Left lung (tissue), 10 donors: ENCODE measurements around the gene SHH. TPM values are rescaled to one million over a fixed set of nuclear protein-coding genes. Genes with fewer than 3 reads are reported as not detected.

Experiments
- ATAC-seq: fragments of 200-7000 bp; cut with Tn5 transposase; one replicate; pipeline ENCODE4 v1.9.1; 2020; ENCODE audit warnings: moderate library complexity
- DNase-seq, 4 donors: peaks; one replicate each; pipeline ENCODE4 v3.0.0-alpha.2; 2013 to 2020
- H3K27ac ChIP-seq, 2 donors: fragments of 200-600 bp; sonication (generic) in 1 of 2; one replicate each; pipeline versions ENCODE4 v1.5.0 to v1.8.0; 2020 to 2021
- H3K27me3 ChIP-seq, 2 donors: fragments of 200-600 bp; sonication (generic) in 1 of 2; one replicate each; pipeline versions ENCODE4 v1.5.0 to v1.8.0; 2020 to 2021
- H3K36me3 ChIP-seq, 2 donors: fragments of 200-600 bp; sonication (generic) in 1 of 2; one replicate each; pipeline versions ENCODE4 v1.5.0 to v1.8.0; 2020 to 2021
- H3K4me1 ChIP-seq, 2 donors: fragments of 200-600 bp; one replicate each; pipeline ENCODE4 v1.8.0; 2021
- H3K4me3 ChIP-seq, 2 donors: fragments of 200-600 bp; sonication (generic) in 1 of 2; one replicate each; pipeline versions ENCODE4 v1.5.0 to v1.8.0; 2020 to 2021; ENCODE audit warnings: mild to moderate bottlenecking in 1 of 2
- H3K9me3 ChIP-seq, 2 donors: fragments of 200-600 bp; sonication (generic) in 1 of 2; one replicate each; pipeline versions ENCODE4 v1.5.0 to v1.8.0; 2020 to 2021
- intact Hi-C, 2 donors: fragments of 100-400 bp; cut with DNase I; formaldehyde crosslinking; loops; one replicate each; pipeline versions ENCODE4 v1.11.2 to v1.14.2; 2022
- polyA plus RNA-seq, 6 donors: library from polyadenylated mRNA; unstranded; fragments of 120-200 nt; gene quantifications; one replicate each; pipeline ENCODE4 v1.2.1, GENCODE V29; 2013; ENCODE audit not compliant: insufficient read length in 6 of 6
- total RNA-seq, 2 donors: library from RNA; stranded (reverse); fragmentation: NEBNext Ultra II Directional; extraction: Animal tissue kit (Norgen Biotek cat#: 25700); gene quantifications; one replicate each; pipeline ENCODE4 v1.2.1, GENCODE V29; 2021
- TF ChIP-seq, protein P1 (sequence below), 2 donors: fragments of 200-600 bp; sonication (generic) in 1 of 2; IDR thresholded peaks; one replicate each; pipeline versions ENCODE4 v1.5.0 to v1.8.0; 2021; ENCODE audit warnings: antibody characterized with exemption in 2 of 2
- donor health status: DM: no; HTN: yes; CAD: no.
- donor health status: DM: no; HTN: no; CAD: no.

Gene SHH
- total and polyA plus RNA-seq, 8 donors, result 4.4 to 24.7 (median 15.4) TPM

DNA sequence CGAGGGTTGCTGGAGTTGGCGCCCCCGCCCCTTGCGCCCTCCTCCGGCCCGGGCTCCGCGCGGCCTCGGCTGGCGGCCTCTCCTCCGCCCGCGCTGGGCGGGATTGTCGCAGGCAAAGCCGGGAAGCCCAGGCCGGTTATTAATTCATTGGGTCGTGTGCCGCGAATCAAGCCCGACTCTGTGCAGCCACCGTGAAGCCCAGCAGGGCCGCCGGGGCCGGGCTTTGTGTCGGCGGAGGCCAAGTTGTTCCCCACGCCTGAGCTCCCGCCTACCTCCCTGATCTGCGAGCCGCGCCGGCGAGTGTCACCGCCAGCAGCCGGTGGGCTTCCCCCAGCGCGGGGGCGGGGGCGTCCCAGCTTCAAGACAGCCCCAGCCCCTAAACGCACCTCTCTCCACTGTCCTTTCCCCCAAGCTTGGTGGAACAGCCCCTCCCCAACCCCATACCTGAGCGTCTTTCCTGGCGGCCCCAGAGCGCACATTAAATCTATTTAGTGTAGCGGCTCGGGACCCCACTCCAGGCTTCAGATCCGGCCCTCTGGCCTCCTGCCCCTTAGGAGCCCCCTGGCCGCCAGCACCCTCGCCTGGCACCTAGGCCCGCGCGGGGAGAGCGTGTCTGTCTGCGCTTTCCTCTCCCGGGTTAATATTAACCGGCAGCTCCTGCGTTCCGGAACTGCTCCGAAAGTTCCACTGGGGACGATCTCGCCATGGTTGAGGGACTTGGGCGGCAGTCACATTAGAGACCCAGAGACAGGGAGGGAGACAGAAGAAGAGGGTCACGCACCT lies 3.5 kb downstream of the SHH start:
- peak overlapping the region; percentile 74 to 77 for H3K27ac ChIP-seq
- peak overlapping the region; percentile 32 to 37 for H3K4me3 ChIP-seq
- H3K27me3 ChIP-seq, result peaks cover 90 to 100% of the 10 kb centered on the region in 2 donors
- ATAC-seq (peak; percentile 16), DNase-seq (peak in 2 of 4 donors; percentile 29 to 81)
- no peaks in the 10 kb centered on the region for H3K36me3 ChIP-seq
- peaks cover 23 to 73% of the 10 kb centered on the region in 2 donors for H3K4me1 ChIP-seq
- intact Hi-C loops, result loop anchor here in 1 of 2 donors (10.0 kb wide), 1 partner anchor 666 kb away; no protein-coding TSS in a partner anchor
- TF ChIP-seq, protein P1, sequence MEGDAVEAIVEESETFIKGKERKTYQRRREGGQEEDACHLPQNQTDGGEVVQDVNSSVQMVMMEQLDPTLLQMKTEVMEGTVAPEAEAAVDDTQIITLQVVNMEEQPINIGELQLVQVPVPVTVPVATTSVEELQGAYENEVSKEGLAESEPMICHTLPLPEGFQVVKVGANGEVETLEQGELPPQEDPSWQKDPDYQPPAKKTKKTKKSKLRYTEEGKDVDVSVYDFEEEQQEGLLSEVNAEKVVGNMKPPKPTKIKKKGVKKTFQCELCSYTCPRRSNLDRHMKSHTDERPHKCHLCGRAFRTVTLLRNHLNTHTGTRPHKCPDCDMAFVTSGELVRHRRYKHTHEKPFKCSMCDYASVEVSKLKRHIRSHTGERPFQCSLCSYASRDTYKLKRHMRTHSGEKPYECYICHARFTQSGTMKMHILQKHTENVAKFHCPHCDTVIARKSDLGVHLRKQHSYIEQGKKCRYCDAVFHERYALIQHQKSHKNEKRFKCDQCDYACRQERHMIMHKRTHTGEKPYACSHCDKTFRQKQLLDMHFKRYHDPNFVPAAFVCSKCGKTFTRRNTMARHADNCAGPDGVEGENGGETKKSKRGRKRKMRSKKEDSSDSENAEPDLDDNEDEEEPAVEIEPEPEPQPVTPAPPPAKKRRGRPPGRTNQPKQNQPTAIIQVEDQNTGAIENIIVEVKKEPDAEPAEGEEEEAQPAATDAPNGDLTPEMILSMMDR (IDR thresholded peaks at IDR 0.05), result no peak
- H3K9me3 ChIP-seq, result no peaks in the 10 kb centered on the region

DNA sequence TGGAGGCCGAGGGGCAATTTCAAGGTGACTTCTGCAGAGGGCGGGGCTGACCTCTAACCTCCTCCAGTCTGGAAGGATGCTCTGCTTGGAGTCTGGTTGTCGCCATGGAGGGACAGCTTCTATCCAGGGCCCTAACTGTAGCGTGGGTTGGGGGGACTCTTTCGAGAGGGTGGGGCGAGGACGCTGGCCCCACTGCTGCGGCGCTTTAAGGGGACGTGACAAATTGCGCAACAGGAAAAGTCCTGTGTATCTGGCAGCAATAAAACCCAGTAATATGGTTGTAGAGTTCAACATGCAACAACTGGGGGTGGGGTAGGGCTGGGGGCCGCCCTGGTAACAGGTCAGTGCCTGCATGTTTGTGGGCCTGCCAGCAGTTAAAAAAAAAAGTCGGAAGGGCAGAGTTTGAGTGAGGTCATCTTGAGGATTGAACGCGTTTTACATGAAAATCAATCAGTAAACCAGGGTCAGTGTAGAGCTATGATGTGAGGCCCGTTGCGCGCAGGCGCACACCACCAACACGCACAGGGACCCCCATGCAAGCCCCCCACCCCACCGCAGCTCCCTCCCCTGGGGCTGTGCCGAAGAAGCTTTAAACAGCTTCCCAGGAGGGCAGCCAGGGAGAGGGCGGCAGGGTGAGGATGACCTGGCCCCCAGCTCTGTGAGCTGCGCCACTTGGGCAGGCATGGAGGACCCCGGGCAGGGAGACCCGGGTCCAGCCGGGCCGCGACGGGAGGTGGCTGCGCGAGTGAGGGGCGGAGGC lies 4.3 kb downstream of the SHH start:
- peak overlapping the region; percentile 74 to 77 for H3K27ac ChIP-seq
- no peaks in the 10 kb centered on the region for H3K9me3 ChIP-seq
- H3K36me3 ChIP-seq, result no peaks in the 10 kb centered on the region
- DNase-seq (peak in 1 of 4 donors; percentile 24), ATAC-seq (no peak)
- TF ChIP-seq, protein P1 (IDR thresholded peaks at IDR 0.05), result no peak
- H3K4me3 ChIP-seq, result peak overlapping the region; percentile 32 to 37
- H3K4me1 ChIP-seq, result peaks cover 23 to 81% of the 10 kb centered on the region in 2 donors
- H3K27me3 ChIP-seq, result peaks cover 91 to 100% of the 10 kb centered on the region in 2 donors
- intact Hi-C loops, result loop anchor here in 1 of 2 donors (10.0 kb wide), 1 partner anchor 667 kb away; no protein-coding TSS in a partner anchor

DNA sequence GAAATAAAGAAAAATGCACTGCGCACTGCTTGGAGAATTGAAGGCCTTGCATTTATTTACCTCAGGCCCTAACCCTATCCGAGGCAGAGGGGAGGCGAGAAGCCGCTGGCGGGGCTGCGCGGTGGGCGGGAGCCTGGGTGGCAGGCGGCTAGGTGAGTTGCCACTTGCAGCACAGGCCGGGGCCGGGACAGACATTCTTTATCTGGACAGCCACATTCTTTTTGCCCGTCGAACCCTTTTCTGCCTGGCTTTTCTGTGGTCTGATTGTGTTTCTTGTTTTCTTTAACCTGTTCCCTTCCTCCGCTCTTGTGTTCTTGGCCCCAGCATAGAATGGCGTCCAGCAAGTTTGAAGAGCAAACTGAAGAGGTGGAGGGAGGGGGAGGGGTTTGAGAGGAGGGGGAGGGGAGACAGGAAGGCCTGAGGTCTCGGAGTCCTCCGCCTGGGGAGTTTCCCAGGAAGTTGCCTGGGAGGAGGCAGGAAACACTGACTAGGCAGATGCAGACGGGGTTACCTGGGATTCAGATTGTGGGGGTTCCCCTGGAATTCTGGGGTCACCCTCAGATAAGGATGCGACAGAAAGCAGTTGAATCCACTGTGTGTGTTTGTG lies 5.1 kb downstream of the SHH start:
- DNase-seq, result peak in 2 of 4 donors; percentile 13 to 62
- Histone ChIP-seq H3K4me1 (peaks cover 23 to 83% of the 10 kb centered on the region in 2 donors), H3K9me3 (no peaks in the 10 kb centered on the region), H3K36me3 (no peaks in the 10 kb centered on the region), H3K27me3 (peaks cover 92 to 100% of the 10 kb centered on the region in 2 donors), H3K27ac (peak overlapping the region; percentile 74 to 77), H3K4me3 (peak overlapping the region; percentile 11 to 37)
- peak; percentile 2 for ATAC-seq
- TF ChIP-seq, protein P1 (IDR thresholded peaks at IDR 0.05), result no peak
- intact Hi-C loops, result loop anchor here in 1 of 2 donors (10.0 kb wide), 1 partner anchor 668 kb away; no protein-coding TSS in a partner anchor

DNA sequence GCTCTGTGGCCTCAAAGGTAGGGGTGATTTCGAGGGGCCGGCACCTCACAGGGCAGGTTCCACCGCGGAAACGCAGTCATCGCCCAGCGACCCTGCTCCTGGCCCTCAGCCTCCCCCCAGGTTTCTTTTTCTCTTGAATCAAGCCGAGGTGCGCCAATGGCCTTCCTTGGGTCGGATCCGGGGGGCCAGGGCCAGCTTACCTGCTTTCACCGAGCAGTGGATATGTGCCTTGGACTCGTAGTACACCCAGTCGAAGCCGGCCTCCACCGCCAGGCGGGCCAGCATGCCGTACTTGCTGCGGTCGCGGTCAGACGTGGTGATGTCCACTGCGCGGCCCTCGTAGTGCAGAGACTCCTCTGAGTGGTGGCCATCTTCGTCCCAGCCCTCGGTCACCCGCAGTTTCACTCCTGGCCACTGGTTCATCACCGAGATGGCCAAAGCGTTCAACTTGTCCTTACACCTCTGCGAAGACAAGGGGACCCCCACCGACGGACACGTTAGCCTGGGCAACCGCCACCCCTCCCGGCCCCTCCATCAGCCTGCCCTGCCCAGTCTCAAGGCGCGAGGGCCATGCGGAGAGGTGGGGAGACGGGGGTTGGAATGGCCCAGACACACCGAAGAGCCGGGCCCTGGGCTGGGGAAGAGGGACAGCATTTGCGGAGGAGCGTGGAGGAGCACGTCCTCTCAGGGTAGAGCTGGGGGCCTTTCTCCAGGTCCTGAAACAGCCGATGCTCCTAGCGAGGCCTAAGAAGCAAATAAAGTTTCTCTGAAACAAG lies 6.0 kb downstream of the SHH start:
- intact Hi-C loops, result loop anchor here in 1 of 2 donors (10.0 kb wide), 1 partner anchor 669 kb away; no protein-coding TSS in a partner anchor
- peak overlapping the region in 1 of 2 donors; percentile 16 for H3K4me3 ChIP-seq

More for the DNA sequence above, 6.0 kb downstream of the SHH start:
- H3K27me3 ChIP-seq, result peaks cover 91 to 100% of the 10 kb centered on the region in 2 donors
- peaks cover 23 to 78% of the 10 kb centered on the region in 2 donors for H3K4me1 ChIP-seq
- ATAC-seq (no peak), DNase-seq (peak in 1 of 4 donors; percentile 78)
- TF ChIP-seq, protein P1 (IDR thresholded peaks at IDR 0.05), result no peak
- H3K9me3 ChIP-seq, result no peaks in the 10 kb centered on the region
- peak overlapping the region in 1 of 2 donors; percentile 61 for H3K27ac ChIP-seq
- no peaks in the 10 kb centered on the region for H3K36me3 ChIP-seq
